Hair follicular keratinocyte (primary cell): Measurements from ENCODE around the gene TLDC2. TPM values are rescaled to one million over a fixed set of nuclear protein-coding genes. Genes with fewer than 3 reads are reported as not detected.

ENCODE experiments used
- total RNA-seq: library from RNA; depleted of rRNA; stranded (reverse); fragments of >200 nt; gene quantifications from 2 replicates; pipeline ENCODE4 v1.2.3, GENCODE V29; 2015

Gene TLDC2
- not detected in 2 replicates for total RNA-seq

GRCh38 chr20:36875702-36876472, at the start of gene TLDC2:
Gene TLDC2, plus strand, starts transcription at chr20:36876138. Its CDS starts 37 bp downstream, at chr20:36876175.

Other genes starting within 250 kb of the TLDC2 start
- gene SLA2, start 229.9 kb upstream of the TLDC2 start, total RNA-seq, result not detected in 2 replicates
- 21.8 and 22.0 TPM in 2 replicates for gene NDRG3, start 130.0 kb upstream of the TLDC2 start, total RNA-seq
- gene DSN1, start 102.4 kb upstream of the TLDC2 start, total RNA-seq, result 7.1 and 15.5 TPM in 2 replicates
- 3.5 and 8.2 TPM in 2 replicates for gene SAMHD1, start 75.6 kb downstream of the TLDC2 start, total RNA-seq
- gene RBL1, start 219.9 kb downstream of the TLDC2 start, total RNA-seq, result 3.8 and 9.0 TPM in 2 replicates